ENCODE results near the gene EDA.

EDA gene

DNA sequence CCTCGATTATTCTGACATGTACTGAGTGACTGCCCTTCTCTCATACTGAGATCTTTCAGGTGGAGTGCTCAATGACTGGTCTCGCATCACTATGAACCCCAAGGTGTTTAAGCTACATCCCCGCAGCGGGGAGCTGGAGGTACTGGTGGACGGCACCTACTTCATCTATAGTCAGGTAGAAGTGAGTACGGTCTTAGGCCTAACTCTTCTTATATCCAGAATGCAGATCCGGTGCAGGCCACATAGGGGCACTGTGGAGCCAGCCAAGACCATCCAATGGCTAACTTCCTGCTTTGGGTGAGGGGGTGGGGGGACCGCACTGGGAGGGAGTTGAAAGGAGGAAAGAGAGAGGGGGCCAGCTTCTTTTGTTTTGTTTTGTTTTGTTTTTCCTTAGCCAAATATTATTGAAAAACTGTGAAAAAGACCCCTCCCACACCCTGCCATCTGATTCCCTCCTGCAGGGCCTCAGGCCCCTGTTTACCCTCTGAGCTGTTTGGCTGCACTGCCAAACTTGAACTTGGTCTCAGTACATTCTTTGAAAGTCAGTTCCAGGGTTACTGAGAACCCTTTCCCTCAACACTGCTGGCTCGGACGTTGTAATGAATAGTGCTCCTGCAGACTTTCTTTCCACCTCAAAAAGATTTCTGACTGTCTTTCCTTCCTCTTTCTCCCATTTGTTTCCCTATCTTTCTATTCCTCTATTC lies 417.6 kb downstream of the EDA start:
- Mint-ChIP-seq H3K27me3 (peaks cover 10 to 33% of the 10 kb centered on the region in 2 donors), H3K27ac (no peak overlapping the region), H3K9me3 (no peaks in the 10 kb centered on the region), H3K4me3 (no peak overlapping the region), H3K36me3 (no peaks in the 10 kb centered on the region), H3K4me1 (peaks cover 4 to 8% of the 10 kb centered on the region in 2 donors)
- DNase-seq: no peak
- ATAC-seq (replicated peaks): peak; percentile 38 to 49

DNA sequence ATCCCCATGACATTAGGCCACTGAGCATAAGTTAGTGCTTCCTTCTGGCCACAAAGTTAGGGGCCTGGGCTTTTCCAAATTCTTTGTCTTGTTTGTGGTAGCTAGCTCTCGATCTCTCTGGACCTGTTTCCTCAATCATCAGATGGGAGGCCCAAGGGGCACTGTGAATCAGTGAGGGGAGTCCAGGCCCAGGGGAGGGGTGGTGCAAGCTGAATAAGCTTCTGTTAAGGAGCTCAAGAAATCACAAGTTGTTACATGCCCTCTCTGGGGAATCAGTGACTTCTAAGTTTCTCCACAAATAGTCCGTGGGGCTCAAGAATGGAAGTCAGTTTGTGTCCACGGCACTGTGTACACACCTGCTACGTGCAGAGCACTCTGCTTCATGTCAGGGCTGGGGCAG lies 418.7 kb downstream of the EDA start:
- DNase-seq (no peak), ATAC-seq (replicated peaks) (no peak)
- peaks cover 10 to 31% of the 10 kb centered on the region in 2 donors for H3K27me3 Mint-ChIP-seq
- H3K27ac Mint-ChIP-seq: no peak overlapping the region
- H3K4me3 Mint-ChIP-seq: no peak overlapping the region
- H3K36me3 Mint-ChIP-seq: no peaks in the 10 kb centered on the region
- no peaks in the 10 kb centered on the region for H3K9me3 Mint-ChIP-seq
- H3K4me1 Mint-ChIP-seq: peaks cover 4 to 8% of the 10 kb centered on the region in 2 donors

DNA sequence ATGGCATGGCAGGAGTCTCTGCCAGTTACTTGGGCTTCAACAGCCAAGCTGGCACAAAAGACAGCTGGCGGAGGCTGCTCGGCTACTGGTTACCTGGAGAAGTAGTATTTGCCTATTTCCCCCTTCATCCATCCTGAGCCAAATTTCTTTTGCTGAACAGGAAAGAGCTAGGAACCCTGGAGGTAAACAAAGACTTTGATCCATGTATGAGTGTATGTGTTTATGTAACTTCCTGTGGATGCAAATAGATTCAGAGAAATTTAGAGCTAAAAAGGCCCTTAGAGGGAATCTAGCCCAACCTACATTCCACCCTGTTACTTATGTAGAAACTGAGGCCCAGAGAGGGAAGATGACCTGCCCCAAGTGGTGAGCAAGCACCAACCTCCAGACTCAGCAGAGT lies 422.6 kb downstream of the EDA start:
- Mint-ChIP-seq H3K27me3 (peaks cover 0 to 17% of the 10 kb centered on the region in 2 donors), H3K27ac (no peak overlapping the region), H3K4me3 (no peak overlapping the region), H3K9me3 (no peaks in the 10 kb centered on the region), H3K36me3 (no peaks in the 10 kb centered on the region), H3K4me1 (peaks cover 2 to 8% of the 10 kb centered on the region in 2 donors)
- ATAC-seq (replicated peaks) (no peak), DNase-seq (no peak)

DNA sequence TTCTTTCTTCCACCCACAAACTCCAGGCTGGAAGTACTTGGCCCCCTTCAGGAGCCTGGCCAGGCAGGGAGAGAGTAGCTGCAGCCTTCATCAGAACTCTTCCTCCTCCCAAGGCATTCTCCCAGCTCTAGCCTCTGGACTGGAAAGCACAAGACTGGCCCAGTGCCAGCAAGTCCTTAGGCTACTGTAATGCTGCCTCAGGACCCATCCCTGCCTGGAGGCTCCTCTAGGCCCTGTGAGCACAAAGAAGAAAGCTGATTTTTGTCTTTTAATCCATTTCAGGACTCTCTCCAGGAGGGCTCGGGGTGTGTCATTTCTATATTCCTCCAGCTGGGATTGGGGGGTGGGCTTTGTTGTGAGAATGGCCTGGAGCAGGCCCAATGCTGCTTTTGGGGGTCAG lies 423.0 kb downstream of the EDA start:
- peaks cover 0 to 16% of the 10 kb centered on the region in 2 donors for H3K27me3 Mint-ChIP-seq
- H3K4me3 Mint-ChIP-seq: no peak overlapping the region
- H3K9me3 Mint-ChIP-seq: no peaks in the 10 kb centered on the region
- no peak overlapping the region for H3K27ac Mint-ChIP-seq
- no peaks in the 10 kb centered on the region for H3K36me3 Mint-ChIP-seq
- H3K4me1 Mint-ChIP-seq: peaks cover under 1 to 6% of the 10 kb centered on the region in 2 donors
- ATAC-seq (replicated peaks) (no peak), DNase-seq (no peak)

DNA sequence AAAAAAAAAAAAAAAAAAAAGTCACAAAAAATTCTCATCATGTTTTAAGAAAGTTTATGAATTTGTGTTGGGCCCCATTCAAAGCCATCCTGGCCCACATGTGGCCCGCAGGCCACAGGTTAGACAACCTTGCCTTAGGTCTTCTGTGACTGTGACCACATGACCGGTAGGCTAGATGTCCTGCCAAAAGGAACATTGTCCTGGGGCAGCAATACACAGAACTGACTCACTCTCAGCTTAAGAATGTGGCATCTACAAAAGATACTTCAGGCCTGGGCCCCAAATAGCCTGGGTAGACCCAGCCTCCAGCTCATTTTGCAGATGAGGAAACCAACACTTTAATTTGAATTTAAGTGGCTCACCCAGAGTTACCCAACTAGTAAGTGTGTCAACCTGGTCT lies 423.8 kb downstream of the EDA start:
- H3K9me3 Mint-ChIP-seq: no peaks in the 10 kb centered on the region
- H3K27ac Mint-ChIP-seq: no peak overlapping the region
- H3K36me3 Mint-ChIP-seq: no peaks in the 10 kb centered on the region
- DNase-seq: no peak
- H3K4me3 Mint-ChIP-seq: no peak overlapping the region
- peaks cover 0 to 19% of the 10 kb centered on the region in 2 donors for H3K27me3 Mint-ChIP-seq
- no peaks in the 10 kb centered on the region for H3K4me1 Mint-ChIP-seq
- ATAC-seq (replicated peaks): no peak

DNA sequence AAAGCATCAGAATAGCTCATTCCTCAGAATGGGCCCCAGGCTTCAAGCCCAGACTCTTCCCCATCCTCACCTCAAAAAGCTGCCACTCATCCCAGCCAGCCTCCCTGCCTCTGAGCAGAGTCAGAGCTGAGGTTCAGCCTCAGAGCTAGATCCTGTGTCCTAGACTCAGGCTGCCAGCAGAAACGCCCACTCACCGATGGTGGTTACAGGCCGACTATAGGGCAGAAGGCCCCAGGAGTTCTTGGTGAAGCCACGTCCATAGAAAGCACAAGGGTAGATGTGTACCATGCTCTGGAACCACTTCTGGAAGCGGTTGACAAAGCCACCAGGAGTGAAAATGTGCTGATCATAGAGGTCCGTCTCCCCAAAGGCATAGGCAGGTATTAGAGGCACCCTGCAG lies 426.1 kb downstream of the EDA start:
- H3K9me3 Mint-ChIP-seq: no peaks in the 10 kb centered on the region
- H3K27ac Mint-ChIP-seq: no peak overlapping the region
- no peak overlapping the region for H3K4me3 Mint-ChIP-seq
- ATAC-seq (replicated peaks): no peak
- H3K4me1 Mint-ChIP-seq: no peaks in the 10 kb centered on the region
- H3K36me3 Mint-ChIP-seq: no peaks in the 10 kb centered on the region
- peaks cover 0 to 19% of the 10 kb centered on the region in 2 donors for H3K27me3 Mint-ChIP-seq
- no peak for DNase-seq

DNA sequence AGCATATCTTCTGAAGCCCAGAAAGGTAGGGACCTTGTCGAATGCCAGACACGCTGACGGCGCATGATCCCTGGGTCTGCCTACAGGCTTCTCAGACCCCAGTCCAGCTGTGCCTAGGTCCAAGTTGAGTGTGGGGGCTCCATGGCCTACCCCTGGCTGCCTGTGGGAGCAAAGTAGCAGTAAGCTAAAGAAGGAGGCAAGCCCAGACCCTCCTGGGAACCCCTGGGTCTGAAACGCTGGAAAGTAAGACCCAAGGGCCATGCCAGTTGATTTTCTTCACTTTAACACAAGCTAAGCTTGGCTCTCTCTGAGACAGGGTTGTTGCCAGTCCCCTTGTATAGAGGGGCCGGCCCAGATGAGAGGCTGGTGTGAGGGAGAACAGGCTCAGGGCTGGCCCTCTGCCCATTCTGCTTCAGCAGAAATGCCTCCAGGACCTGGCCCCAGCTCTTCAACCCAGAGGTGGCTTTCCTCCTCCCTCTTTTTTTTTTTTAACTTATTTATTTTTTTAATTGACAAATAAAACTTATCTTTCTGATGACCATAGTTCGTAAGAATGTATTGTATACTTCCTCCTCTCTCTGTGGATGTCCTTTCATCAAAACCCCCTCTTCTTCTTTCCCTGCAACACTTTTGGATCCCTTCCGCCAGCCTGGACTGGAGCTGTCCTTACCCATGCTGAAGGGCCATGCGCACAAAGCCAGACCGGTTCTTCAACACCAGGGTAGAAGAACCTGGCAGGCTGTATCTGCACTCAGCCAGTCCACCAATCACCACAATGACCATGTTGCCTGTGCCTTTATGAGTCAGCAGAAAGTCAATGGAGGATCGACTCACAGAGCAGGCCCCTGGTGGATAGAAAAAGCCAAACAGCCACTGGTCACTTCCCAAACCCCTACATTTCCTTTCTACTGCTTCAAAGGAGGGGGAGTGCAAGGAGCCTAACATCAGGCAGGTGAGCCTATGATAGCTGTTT lies 426.8 kb downstream of the EDA start:
- no peak for ATAC-seq (replicated peaks)
- no peak for DNase-seq
- Mint-ChIP-seq H3K4me3 (no peak overlapping the region), H3K27me3 (peaks cover 0 to 19% of the 10 kb centered on the region in 2 donors), H3K36me3 (no peaks in the 10 kb centered on the region), H3K27ac (no peak overlapping the region), H3K9me3 (no peaks in the 10 kb centered on the region), H3K4me1 (no peaks in the 10 kb centered on the region)

DNA sequence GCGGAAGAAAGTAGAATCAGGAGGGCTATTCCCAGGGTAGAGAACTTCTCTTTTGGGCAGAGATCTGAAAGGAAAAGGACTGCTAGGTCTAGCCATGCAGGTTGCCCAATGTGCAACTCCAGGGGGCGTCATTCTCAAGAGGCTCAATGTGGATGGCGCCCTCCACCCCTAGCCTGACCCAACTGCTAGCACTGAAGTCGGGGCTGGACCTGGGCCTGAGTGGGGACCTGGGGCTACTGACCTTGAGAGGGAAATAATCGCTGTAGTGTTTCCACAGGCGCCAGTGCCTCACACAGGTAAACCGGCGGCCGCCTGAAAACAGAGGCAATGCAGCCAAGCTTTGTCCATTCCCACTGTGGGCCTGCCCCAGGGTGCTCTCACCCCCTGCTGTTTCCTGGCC lies 427.8 kb downstream of the EDA start:
- Mint-ChIP-seq H3K4me3 (no peak overlapping the region), H3K27me3 (peaks cover 0 to 13% of the 10 kb centered on the region in 2 donors), H3K27ac (no peak overlapping the region), H3K9me3 (no peaks in the 10 kb centered on the region), H3K4me1 (no peaks in the 10 kb centered on the region), H3K36me3 (no peaks in the 10 kb centered on the region)
- no peak for DNase-seq
- no peak for ATAC-seq (replicated peaks)

DNA sequence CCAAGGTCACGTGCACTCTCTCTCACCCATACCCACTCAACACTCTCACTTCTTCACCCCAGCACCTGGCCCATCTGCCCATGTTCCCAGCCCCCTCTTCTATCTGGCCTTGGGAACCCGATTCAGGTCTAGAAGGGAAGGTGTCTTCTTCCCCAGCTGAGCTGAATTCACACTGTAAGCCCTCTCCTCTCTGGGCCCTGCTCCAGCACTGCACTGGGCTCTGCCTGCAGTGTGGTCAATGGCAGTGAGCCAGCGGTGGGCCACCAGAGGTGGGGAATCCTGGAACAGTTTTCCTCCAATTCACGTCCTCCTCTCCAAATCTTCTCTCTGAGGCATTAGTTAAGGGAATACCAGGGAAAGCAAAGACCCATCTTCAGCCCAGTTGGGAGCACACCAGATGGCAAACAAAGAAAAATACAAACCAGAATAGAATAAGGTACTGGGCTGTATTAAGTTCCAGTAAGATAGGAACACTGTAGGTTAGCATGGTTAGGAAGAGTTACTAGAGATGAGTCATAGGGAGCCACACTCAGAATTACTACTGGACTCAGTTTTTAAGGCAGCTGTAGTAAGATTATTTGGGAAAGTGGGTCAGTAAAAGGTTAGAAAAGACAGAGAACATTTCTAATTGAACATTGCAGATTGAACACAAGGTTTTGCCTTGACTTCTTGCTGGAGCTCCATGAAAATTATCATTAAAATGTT lies 428.8 kb downstream of the EDA start:
- no peaks in the 10 kb centered on the region for H3K36me3 Mint-ChIP-seq
- no peaks in the 10 kb centered on the region for H3K4me1 Mint-ChIP-seq
- H3K27me3 Mint-ChIP-seq: peaks cover 0 to 13% of the 10 kb centered on the region in 2 donors
- H3K27ac Mint-ChIP-seq: no peak overlapping the region
- no peaks in the 10 kb centered on the region for H3K9me3 Mint-ChIP-seq
- no peak overlapping the region for H3K4me3 Mint-ChIP-seq
- DNase-seq (no peak), ATAC-seq (replicated peaks) (no peak)

DNA sequence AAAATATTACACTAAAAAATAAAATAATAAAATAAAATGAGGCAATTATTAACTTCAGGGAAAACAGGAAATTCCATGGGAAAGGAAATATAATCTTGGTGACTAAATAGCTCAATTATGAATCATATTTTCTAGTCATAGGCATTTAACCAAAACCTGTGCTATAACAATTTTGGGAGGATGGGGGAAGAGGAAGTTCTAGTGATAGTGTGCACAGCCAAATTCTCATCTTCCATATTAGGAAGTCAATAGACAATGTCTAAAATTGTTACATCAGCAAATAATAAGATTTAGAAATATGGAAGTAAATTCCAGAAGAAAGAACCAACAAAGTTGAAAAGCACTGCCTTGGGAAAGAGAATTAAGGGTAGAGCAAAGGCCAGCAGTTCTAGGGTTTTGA lies 431.1 kb downstream of the EDA start:
- H3K27me3 Mint-ChIP-seq: peaks cover 0 to 8% of the 10 kb centered on the region in 2 donors
- no peaks in the 10 kb centered on the region for H3K36me3 Mint-ChIP-seq
- no peak overlapping the region for H3K27ac Mint-ChIP-seq
- DNase-seq (no peak), ATAC-seq (replicated peaks) (no peak)
- no peaks in the 10 kb centered on the region for H3K4me1 Mint-ChIP-seq
- H3K4me3 Mint-ChIP-seq: no peak overlapping the region
- H3K9me3 Mint-ChIP-seq: no peaks in the 10 kb centered on the region

DNA sequence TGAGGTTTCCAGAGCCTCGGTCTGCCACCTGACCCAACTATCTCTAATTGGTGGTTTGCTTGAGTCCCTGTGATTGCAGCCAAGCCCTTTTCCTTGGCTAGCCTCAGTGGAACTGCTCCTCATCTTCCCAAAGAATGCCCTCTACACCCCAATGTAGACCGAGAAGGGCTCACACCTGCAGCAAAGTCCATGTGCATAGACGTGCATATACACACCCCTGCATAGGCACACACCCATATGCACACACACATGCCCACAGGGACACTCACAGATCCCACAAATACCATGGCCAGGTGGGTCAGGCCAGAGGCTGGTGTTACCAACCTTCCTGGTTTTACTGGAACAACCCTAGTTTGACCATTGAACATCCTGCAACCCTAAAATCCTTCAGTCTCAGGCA lies 433.5 kb downstream of the EDA start:
- no peak overlapping the region for H3K4me3 Mint-ChIP-seq
- H3K27ac Mint-ChIP-seq: no peak overlapping the region
- ATAC-seq (replicated peaks): no peak
- H3K36me3 Mint-ChIP-seq: no peaks in the 10 kb centered on the region
- H3K27me3 Mint-ChIP-seq: peaks cover 7 to 19% of the 10 kb centered on the region in 2 donors
- no peaks in the 10 kb centered on the region for H3K9me3 Mint-ChIP-seq
- no peak for DNase-seq
- no peaks in the 10 kb centered on the region for H3K4me1 Mint-ChIP-seq

DNA sequence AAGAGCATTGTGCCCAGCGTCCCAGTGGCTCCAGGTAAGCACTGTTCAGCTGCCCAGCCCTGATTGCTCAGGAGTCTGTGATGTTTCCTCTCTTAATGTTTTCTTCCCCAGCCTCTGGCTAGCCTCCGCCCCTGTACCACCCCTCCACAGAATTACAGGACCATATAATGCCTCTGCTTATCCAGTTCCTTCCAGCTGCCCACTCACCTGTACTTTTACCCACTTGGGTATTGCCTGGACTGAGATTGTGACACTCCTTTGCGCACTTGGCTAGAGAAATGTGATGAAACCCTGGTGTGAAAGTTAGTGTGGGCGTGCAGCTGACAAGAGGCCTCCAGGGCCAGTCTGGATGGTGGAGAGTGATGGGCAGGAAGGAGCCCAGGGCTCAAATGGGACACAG lies 434.0 kb downstream of the EDA start, which contains the start of gene AWAT2:
Gene AWAT2 (minus strand): TSS at position 14 of the 400 bp plus-strand sequence. CDS start 6 bp downstream, at position 8.
- peaks cover 7 to 16% of the 10 kb centered on the region in 2 donors for H3K27me3 Mint-ChIP-seq
- H3K4me3 Mint-ChIP-seq: no peak within 1 kb of the TSS
- H3K4me1 Mint-ChIP-seq: no peaks in the 10 kb centered on the region
- H3K27ac Mint-ChIP-seq: no peak within 1 kb of the TSS
- H3K9me3 Mint-ChIP-seq: no peaks in the 10 kb centered on the region
- ATAC-seq (replicated peaks) (no peak), DNase-seq (no peak)
- H3K36me3 Mint-ChIP-seq: no peaks in the 10 kb centered on the region

DNA sequence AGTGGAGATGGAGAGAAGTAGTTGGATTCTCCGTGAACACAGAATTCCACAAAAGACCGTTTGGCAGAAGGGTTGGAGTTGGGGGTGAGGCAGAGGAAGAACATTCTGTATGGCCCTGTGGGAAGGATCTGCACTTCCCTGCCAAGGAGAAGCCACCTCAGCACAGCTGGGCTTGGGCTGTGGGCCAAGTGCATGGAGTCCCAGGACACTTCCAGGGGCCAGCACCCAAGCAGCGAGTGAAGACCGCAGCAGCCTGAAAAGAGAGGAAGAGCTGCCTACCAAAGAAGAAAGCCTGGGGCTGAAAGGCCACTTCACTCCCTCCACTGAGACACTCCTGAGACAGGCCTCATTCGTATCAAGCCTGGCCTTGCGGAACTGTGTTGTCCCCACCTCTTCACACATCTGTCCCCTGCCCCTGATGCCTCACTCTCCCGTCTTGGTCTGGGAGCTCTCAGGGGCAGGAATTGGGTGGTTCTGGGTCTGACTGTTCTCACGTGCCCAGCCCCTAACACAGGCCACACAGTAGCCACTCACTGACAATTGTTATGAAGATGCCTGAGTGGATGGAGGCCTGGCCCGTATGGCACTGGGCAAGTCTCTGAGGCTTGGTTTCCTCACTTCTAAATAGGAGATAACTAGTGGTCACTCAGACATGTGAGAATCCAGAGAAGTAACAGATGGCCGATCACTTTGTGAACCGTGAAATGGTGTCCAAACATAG lies 437.1 kb downstream of the EDA start:
- no peak for DNase-seq
- Mint-ChIP-seq H3K4me3 (no peak overlapping the region), H3K27ac (no peak overlapping the region), H3K9me3 (no peaks in the 10 kb centered on the region), H3K27me3 (peaks cover 7 to 33% of the 10 kb centered on the region in 2 donors), H3K36me3 (no peaks in the 10 kb centered on the region), H3K4me1 (no peaks in the 10 kb centered on the region)
- ATAC-seq (replicated peaks): no peak

DNA sequence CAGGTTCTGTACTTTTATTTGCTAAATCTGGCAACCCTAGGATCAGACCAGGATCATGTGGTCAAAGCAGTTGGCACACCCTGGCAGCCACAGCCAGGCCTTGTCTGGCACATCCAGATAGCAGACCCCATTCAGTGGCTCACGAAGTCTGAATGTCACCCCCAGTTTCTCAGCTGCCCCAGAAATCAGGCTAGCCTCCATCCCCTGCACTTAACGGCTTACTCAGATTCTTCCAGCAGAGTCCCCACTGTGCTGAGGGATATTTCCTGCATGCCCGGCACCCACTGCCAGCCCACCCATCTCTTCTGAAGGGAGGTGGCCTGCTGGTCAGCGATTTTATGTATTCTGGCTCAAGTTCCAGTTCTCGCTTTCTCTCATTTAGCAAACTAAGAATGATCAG lies 438.5 kb downstream of the EDA start:
- no peak for ATAC-seq (replicated peaks)
- Mint-ChIP-seq H3K4me1 (no peaks in the 10 kb centered on the region), H3K4me3 (no peak overlapping the region)

More for the DNA sequence above, 438.5 kb downstream of the EDA start:
- Mint-ChIP-seq H3K9me3 (no peaks in the 10 kb centered on the region), H3K36me3 (no peaks in the 10 kb centered on the region), H3K27me3 (peaks cover 7 to 33% of the 10 kb centered on the region in 2 donors), H3K27ac (no peak overlapping the region)
- no peak for DNase-seq

Data from stimulated activated naive B cell treated with anti-CD40 and anti-IgM and Interleukin-4, amounts not matched to agents 10 μg/mL and 1 μg/mL and 100 μg/mL, for 72 hours (primary cell).